ENCODE measurements around the gene PAOX. TPM values are rescaled to one million over a fixed set of nuclear protein-coding genes. Genes with fewer than 3 reads are reported as not detected.
A peak's percentile ranks its signal among the peaks of the same experiment; 100 is the strongest.

The PAOX gene
- total RNA-seq, 6 donors from 2014 or later: 4.7 to 24.1 (median 10.3) TPM

DNA sequence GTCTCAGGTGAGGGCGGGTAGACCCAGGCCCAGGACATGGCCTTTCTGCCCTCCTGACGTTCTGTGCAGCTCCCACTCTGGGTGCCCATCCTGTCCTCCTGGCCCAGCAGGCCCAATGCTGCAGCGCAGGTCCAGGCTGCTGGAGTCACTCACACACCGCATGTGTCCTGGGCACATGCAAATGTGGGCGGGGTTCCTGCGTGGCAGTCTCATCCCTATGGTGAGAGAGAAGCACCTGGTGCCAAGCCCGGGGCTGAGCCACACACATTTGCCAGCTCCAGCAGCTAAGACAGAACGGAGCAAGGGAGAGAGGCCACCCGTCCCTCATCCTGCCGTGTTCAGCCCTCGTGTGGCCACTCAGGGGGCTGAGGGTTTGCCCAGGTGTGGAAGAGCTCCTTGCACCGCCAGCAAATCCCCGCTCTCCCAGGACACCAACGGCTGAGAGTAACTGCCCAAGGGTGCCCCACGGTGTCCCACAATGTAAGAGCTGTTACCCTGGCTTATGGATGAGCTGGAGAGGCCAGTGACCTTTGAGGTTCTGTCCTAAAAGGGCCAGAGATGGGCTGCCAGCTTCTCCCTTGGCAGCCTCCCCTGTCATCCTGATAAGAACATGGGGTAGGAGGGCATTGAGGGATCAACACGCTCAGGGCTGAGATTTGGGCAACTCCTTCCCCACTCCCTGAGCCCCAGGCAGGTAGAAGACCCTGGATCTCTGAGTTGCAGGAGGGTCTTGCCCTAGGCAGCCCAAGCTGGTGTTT lies 25.7 kb upstream of the PAOX start:
- Histone ChIP-seq H3K4me3 (no peak overlapping the region), H3K27ac (no peak overlapping the region), H3K4me1 (peaks cover 11 to 20% (median 13%) of the 10 kb centered on the region in 4 donors), H3K36me3 (no peaks in the 10 kb centered on the region), H3K9me3 (no peaks in the 10 kb centered on the region), H3K27me3 (peaks cover 0 to 2% (median 0%) of the 10 kb centered on the region in 4 donors)
- 78 to 93% methylated on average over 6 to 15 of the region's 16 CpGs for WGBS, 2 donors
- DNase-seq (peak in 1 of 2 donors; percentile 65), ATAC-seq (ENCODE audit: low FRiP score in 2 of 2) (no peak)
- TF ChIP-seq EP300 (IDR thresholded peaks at IDR 0.05) (no peak), POLR2AphosphoS5 (IDR thresholded peaks at IDR 0.05) (no peak), POLR2A (IDR thresholded peaks at IDR 0.05) (no peak)
- TF ChIP-seq, protein P1, sequence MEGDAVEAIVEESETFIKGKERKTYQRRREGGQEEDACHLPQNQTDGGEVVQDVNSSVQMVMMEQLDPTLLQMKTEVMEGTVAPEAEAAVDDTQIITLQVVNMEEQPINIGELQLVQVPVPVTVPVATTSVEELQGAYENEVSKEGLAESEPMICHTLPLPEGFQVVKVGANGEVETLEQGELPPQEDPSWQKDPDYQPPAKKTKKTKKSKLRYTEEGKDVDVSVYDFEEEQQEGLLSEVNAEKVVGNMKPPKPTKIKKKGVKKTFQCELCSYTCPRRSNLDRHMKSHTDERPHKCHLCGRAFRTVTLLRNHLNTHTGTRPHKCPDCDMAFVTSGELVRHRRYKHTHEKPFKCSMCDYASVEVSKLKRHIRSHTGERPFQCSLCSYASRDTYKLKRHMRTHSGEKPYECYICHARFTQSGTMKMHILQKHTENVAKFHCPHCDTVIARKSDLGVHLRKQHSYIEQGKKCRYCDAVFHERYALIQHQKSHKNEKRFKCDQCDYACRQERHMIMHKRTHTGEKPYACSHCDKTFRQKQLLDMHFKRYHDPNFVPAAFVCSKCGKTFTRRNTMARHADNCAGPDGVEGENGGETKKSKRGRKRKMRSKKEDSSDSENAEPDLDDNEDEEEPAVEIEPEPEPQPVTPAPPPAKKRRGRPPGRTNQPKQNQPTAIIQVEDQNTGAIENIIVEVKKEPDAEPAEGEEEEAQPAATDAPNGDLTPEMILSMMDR (IDR thresholded peaks at IDR 0.05): no peak

DNA sequence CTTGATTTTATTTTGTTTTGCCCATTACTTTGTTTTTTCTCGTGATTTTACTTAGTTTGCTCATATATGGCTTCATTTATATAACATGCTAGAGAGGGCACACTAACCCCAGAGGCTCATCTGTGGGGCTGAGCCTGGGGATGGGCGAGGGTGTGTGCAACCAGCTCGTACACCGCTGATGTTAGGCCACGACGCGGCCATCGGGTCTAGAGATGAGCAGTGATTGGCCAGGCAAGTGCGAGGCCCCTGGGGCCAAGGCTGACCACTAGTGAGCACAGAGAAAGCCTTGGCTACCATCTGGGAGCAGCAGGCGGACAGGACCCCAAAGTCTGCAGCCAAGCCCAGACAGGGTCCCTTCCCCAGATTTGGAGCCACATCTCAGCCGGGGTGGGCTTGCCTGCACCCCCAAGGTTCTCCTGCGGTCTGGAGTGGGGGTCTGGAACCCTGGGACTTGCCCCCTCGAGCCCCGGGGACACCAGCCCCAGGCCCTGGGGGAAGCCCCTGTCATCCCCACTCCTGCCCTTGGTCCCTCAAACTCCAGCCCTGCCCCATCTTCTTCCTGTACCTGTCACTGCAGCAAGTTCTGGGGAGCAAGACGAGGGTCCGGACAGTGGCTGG lies 25.0 kb upstream of the PAOX start:
- TF ChIP-seq POLR2A (IDR thresholded peaks at IDR 0.05): no peak
- Histone ChIP-seq H3K4me1 (peaks cover 11 to 23% (median 13%) of the 10 kb centered on the region in 4 donors), H3K9me3 (no peaks in the 10 kb centered on the region), H3K27me3 (peaks cover 0 to 2% (median 0%) of the 10 kb centered on the region in 4 donors), H3K4me3 (no peak overlapping the region), H3K36me3 (no peaks in the 10 kb centered on the region), H3K27ac (no peak overlapping the region)
- ATAC-seq (ENCODE audit: low FRiP score in 2 of 2) (no peak), DNase-seq (peak in 1 of 2 donors; percentile 48)
- 85 to 99% methylated on average over 10 to 16 of the region's 16 CpGs for WGBS, 2 donors

DNA sequence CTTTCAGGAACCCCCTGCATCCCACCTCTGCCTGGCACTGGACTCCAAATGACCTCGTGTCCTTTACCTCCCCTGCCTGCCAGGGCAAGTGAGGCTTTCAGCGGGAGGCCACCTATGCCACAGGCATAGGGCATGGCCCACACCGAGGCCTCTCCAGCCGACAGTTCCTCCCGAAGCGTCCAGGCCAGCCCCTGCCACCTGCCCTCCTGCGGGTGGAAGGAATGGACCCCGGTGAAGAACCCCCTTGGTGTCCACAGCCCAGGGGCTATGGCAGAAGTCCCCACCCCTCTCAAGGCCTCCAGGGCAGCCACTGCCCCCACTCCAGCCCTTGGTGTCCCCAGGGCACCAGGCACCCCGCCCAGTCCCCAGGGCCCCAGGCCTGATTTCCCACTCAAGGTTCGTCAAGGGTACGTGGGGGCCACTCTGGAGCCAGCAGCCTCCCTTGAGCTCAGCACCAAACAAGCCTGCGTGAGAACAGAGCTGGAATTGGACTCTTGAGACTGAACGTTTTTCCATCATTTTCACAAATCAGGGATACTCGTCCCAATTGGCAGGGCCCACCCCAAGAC lies 24.3 kb upstream of the PAOX start:
- no peak for ATAC-seq (ENCODE audit: low FRiP score in 2 of 2)
- H3K9me3 ChIP-seq: no peaks in the 10 kb centered on the region
- 97 to 100% methylated on average over 1 to 12 of the region's 14 CpGs for WGBS, 2 donors
- peak in 1 of 2 donors; percentile 56 for DNase-seq
- H3K36me3 ChIP-seq: no peaks in the 10 kb centered on the region
- peaks cover 0 to 2% (median 0%) of the 10 kb centered on the region in 4 donors for H3K27me3 ChIP-seq
- no peak overlapping the region for H3K27ac ChIP-seq
- no peak for TF ChIP-seq POLR2A (IDR thresholded peaks at IDR 0.05)
- TF ChIP-seq EP300 (IDR thresholded peaks at IDR 0.05): no peak
- no peak for TF ChIP-seq POLR2AphosphoS5 (IDR thresholded peaks at IDR 0.05)
- TF ChIP-seq, protein P1 (IDR thresholded peaks at IDR 0.05): no peak
- H3K4me1 ChIP-seq: peaks cover 11 to 23% (median 13%) of the 10 kb centered on the region in 4 donors
- no peak overlapping the region for H3K4me3 ChIP-seq

DNA sequence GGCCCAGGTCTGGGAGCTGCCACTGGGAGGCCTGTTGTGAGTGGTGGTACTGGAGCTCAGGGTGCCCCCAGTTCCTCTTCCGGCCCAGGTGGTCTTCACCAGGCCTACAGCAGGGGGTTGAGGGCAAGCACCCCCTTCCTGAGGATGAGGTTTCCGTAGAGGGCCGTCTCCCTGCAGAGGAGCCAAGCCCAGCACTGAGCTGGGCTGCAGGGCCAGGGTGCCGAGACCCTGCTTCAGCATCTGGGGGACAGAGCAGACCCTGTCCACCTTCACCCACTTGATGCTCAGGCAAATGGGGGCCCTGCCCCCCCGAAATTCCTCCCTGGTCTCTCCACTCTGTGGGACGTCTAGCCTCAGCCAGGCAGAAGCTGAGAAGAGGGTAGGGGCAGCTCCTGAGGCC lies 23.8 kb upstream of the PAOX start:
- no peak overlapping the region for H3K4me3 ChIP-seq
- H3K4me1 ChIP-seq: peaks cover 11 to 23% (median 13%) of the 10 kb centered on the region in 4 donors
- peaks cover 0 to 2% (median 0%) of the 10 kb centered on the region in 4 donors for H3K27me3 ChIP-seq
- DNase-seq (peak in 1 of 2 donors; percentile 65), ATAC-seq (ENCODE audit: low FRiP score in 2 of 2) (no peak)
- no peaks in the 10 kb centered on the region for H3K9me3 ChIP-seq
- TF ChIP-seq POLR2A (IDR thresholded peaks at IDR 0.05) (no peak), EP300 (IDR thresholded peaks at IDR 0.05) (no peak), POLR2AphosphoS5 (IDR thresholded peaks at IDR 0.05) (no peak)
- TF ChIP-seq, protein P1 (IDR thresholded peaks at IDR 0.05): no peak
- H3K27ac ChIP-seq: no peak overlapping the region
- no peaks in the 10 kb centered on the region for H3K36me3 ChIP-seq
- WGBS, 2 donors: 93% methylated on average over 6 of the region's 6 CpGs; no CpG with 5 or more reads in 1 of the 2 donors

- DNase-seq: peak in 1 of 2 donors; percentile 45
- no peak for ATAC-seq (ENCODE audit: low FRiP score in 2 of 2)
Measured at GRCh38 chr10:133355991-133356390, 23.1 kb upstream of the PAOX start.

More at GRCh38 chr10:133355991-133356390, 23.1 kb upstream of the PAOX start:
- no peak overlapping the region for H3K4me3 ChIP-seq
- H3K4me1 ChIP-seq: peaks cover 11 to 23% (median 13%) of the 10 kb centered on the region in 4 donors
- TF ChIP-seq POLR2AphosphoS5 (IDR thresholded peaks at IDR 0.05) (no peak), POLR2A (IDR thresholded peaks at IDR 0.05) (no peak), EP300 (IDR thresholded peaks at IDR 0.05) (no peak)
- TF ChIP-seq, protein P1 (IDR thresholded peaks at IDR 0.05): no peak
- H3K27me3 ChIP-seq: peaks cover 0 to 2% (median 0%) of the 10 kb centered on the region in 4 donors
- H3K27ac ChIP-seq: no peak overlapping the region
- WGBS, 2 donors: 100% methylated on average over 1 to 2 of the region's 3 CpGs
- no peaks in the 10 kb centered on the region for H3K36me3 ChIP-seq
- no peaks in the 10 kb centered on the region for H3K9me3 ChIP-seq
